Vagina (tissue), 2 donors: ENCODE measurements around the gene TMEM89. TPM values are rescaled to one million over a fixed set of nuclear protein-coding genes. Genes with fewer than 3 reads are reported as not detected.

Experiments used
- DNase-seq, 2 donors: peaks; one replicate each; pipeline ENCODE4 v3.0.0-alpha.2; 2017; ENCODE audit errors: extremely low spot score in 2 of 2
- H3K27ac ChIP-seq: fragments of 200-600 bp; sonication (generic); one replicate; pipeline ENCODE4 v1.5.1; 2019
- H3K27me3 ChIP-seq: fragments of 200-600 bp; sonication (generic); one replicate; pipeline ENCODE4 v1.5.1; 2019
- H3K36me3 ChIP-seq, 2 donors: fragments of 200-600 bp; sonication (generic); one replicate each; pipeline ENCODE4 v1.5.1; 2017 to 2019
- H3K4me1 ChIP-seq: fragments of 200-600 bp; sonication (generic); one replicate; pipeline ENCODE4 v1.5.1; 2019
- H3K4me3 ChIP-seq, 2 donors: fragments of 200-600 bp; sonication (generic); 1 replicate in 1 of 2; 2 replicates in 1 of 2; pipeline ENCODE4 v1.5.1; 2016 to 2019
- H3K9me3 ChIP-seq: fragments of 200-600 bp; sonication (generic); one replicate; pipeline ENCODE4 v1.5.1; 2019
- CTCF ChIP-seq, 3 experiments: fragments of 450-650 bp in 2 of 3; fragments of 200-600 bp in 1 of 3; sonication (generic) in 1 of 3; IDR thresholded peaks; one replicate each; pipeline ENCODE4 v1.5.1; 2017 to 2019; ENCODE audit warnings: antibody characterized with exemption in 3 of 3, mild to moderate bottlenecking in 2 of 3, moderate library complexity in 2 of 3
- POLR2A ChIP-seq, 2 donors: fragments of 450-650 bp; IDR thresholded peaks; one replicate each; pipeline ENCODE4 v1.6.1; 2017; ENCODE audit warnings: antibody characterized with exemption in 2 of 2, mild to moderate bottlenecking in 2 of 2, moderate library complexity in 2 of 2
- POLR2AphosphoS5 ChIP-seq, 2 donors: sonication (generic); formaldehyde crosslinking; IDR thresholded peaks; one replicate each; pipeline ENCODE4 v1.9.0; 2017; ENCODE audit warnings: antibody characterized with exemption in 2 of 2, mild to moderate bottlenecking in 2 of 2, low read depth in 1 of 2; ENCODE audit not compliant: insufficient read depth in 1 of 2
- intact Hi-C: fragments of 100-400 bp; cut with DNase I; formaldehyde crosslinking; loops from one replicate; pipeline ENCODE4 v1.15.1; 2023
- total RNA-seq: library from RNA; depleted of rRNA; stranded (reverse); fragments of >200 nt; gene quantifications from one replicate; pipeline ENCODE4 v1.2.3, GENCODE V29; 2016

Gene TMEM89
- total RNA-seq, 1 donor from 2014 or later: not detected

- no peak for TF ChIP-seq POLR2A (IDR thresholded peaks at IDR 0.05)
- no peak for TF ChIP-seq POLR2AphosphoS5 (IDR thresholded peaks at IDR 0.05; ENCODE audit: insufficient read depth in 1 of 2, low read depth in 1 of 2)
- TF ChIP-seq CTCF (IDR thresholded peaks at IDR 0.05): no peak
- no peaks in the 10 kb centered on the region for H3K27me3 ChIP-seq
- H3K9me3 ChIP-seq: no peaks in the 10 kb centered on the region
- intact Hi-C loops: loop anchor here (2.0 kb wide), 1 partner anchor 35 kb away; no protein-coding TSS in a partner anchor
- H3K4me1 ChIP-seq: peaks cover 66% of the 10 kb centered on the region
- H3K4me3 ChIP-seq: no peak overlapping the region
- no peak for DNase-seq
- H3K36me3 ChIP-seq: peaks cover 0 to 58% of the 10 kb centered on the region in 2 donors
- H3K27ac ChIP-seq: peak overlapping the region; percentile 94
Observed at GRCh38 chr3:48599509-48600285, 21.9 kb downstream of the TMEM89 start.

GRCh38 chr3:48599077-48599501 is 22.5 kb downstream of the TMEM89 start:
- Histone ChIP-seq H3K36me3 (peaks cover 0 to 52% of the 10 kb centered on the region in 2 donors), H3K27me3 (no peaks in the 10 kb centered on the region), H3K9me3 (no peaks in the 10 kb centered on the region), H3K4me3 (no peak overlapping the region), H3K27ac (peak overlapping the region; percentile 94), H3K4me1 (peaks cover 72% of the 10 kb centered on the region)
- peak in 1 of 2 donors; percentile 96 for DNase-seq
- TF ChIP-seq POLR2A (IDR thresholded peaks at IDR 0.05): no peak
- no peak for TF ChIP-seq CTCF (IDR thresholded peaks at IDR 0.05)
- TF ChIP-seq POLR2AphosphoS5 (IDR thresholded peaks at IDR 0.05; ENCODE audit: insufficient read depth in 1 of 2, low read depth in 1 of 2): peak in 1 of 2 donors; percentile 20
- intact Hi-C loops: no loop called here

DNA sequence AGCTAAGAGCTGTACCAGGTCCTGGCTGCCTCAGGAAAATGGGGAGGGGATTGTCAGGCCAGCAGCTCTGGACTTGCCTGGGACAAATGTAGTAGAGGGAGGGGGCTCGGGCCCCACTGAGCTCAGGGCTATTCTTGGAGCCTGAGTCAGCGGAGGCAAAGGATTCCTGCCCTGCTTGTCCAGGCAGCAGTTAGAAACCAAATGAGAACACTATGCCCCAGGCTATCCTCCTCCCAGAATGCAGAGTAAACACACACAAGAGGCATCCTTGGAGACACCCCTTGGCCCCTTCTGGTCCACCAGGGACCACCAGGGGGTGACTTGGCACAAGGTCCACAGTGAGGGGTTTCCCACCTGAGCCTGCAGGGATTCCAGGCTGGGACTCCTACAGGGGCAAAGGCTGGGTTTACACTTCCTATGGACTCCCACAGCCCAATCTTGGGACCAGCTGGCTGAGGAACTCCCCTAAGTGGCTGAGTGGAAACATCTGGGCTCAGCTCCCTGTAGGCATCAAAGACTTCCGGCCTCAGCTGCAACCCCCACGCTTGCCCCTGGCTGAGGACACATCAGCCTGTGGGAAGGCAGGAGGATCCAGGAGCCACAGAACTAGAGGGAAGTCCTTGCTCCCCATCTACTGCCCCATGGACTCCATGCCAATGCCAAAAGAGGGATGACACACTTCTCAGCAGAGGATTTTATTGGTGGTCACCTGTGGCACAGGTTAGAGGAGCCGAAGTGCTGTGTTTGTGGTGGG is 23.1 kb downstream of the TMEM89 start:
- peaks cover 78% of the 10 kb centered on the region for H3K4me1 ChIP-seq
- no peaks in the 10 kb centered on the region for H3K27me3 ChIP-seq
- H3K27ac ChIP-seq: peak overlapping the region; percentile 94
- DNase-seq: peak in 1 of 2 donors; percentile 95
- no peaks in the 10 kb centered on the region for H3K9me3 ChIP-seq
- peak overlapping the region in 1 of 2 donors; percentile 18 for H3K4me3 ChIP-seq
- peaks cover 0 to 46% of the 10 kb centered on the region in 2 donors for H3K36me3 ChIP-seq
- no peak for TF ChIP-seq POLR2A (IDR thresholded peaks at IDR 0.05)
- peak; percentile 35 to 92 for TF ChIP-seq POLR2AphosphoS5 (IDR thresholded peaks at IDR 0.05; ENCODE audit: insufficient read depth in 1 of 2, low read depth in 1 of 2)
- intact Hi-C loops: no loop called here

DNA sequence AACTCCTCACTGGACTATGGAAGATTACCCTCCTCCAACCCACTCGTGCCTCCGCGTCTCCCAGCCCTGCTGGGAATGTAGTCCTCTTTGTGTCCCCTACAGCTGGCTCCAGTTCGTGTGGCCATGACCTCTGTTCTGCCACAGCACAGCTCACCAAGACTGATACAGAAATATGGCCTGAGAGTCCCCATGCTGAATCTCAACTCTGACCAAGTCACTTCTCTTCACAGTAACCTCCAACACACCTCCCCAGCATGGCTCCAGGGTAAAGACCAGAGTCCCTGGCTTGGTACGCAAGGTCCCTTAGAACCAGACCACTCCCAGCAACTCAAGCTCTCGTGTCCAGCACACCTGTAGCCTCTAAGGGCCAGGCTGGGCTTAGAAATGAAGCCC is 24.2 kb downstream of the TMEM89 start:
- Histone ChIP-seq H3K4me3 (no peak overlapping the region), H3K4me1 (peaks cover 85% of the 10 kb centered on the region), H3K27me3 (no peaks in the 10 kb centered on the region), H3K27ac (peak overlapping the region; percentile 94), H3K36me3 (peaks cover 0 to 39% of the 10 kb centered on the region in 2 donors), H3K9me3 (no peaks in the 10 kb centered on the region)
- intact Hi-C loops: no loop called here
- TF ChIP-seq POLR2A (IDR thresholded peaks at IDR 0.05) (no peak), POLR2AphosphoS5 (IDR thresholded peaks at IDR 0.05; ENCODE audit: insufficient read depth in 1 of 2, low read depth in 1 of 2) (no peak), CTCF (IDR thresholded peaks at IDR 0.05) (no peak)
- no peak for DNase-seq

GRCh38 chr3:48596676-48597407 is 24.7 kb downstream of the TMEM89 start:
- peaks cover 85% of the 10 kb centered on the region for H3K4me1 ChIP-seq
- intact Hi-C loops: no loop called here
- H3K36me3 ChIP-seq: peaks cover 0 to 37% of the 10 kb centered on the region in 2 donors
- no peak overlapping the region for H3K4me3 ChIP-seq
- peak overlapping the region; percentile 94 for H3K27ac ChIP-seq
- no peaks in the 10 kb centered on the region for H3K9me3 ChIP-seq
- H3K27me3 ChIP-seq: no peaks in the 10 kb centered on the region
- no peak for DNase-seq
- TF ChIP-seq POLR2AphosphoS5 (IDR thresholded peaks at IDR 0.05; ENCODE audit: insufficient read depth in 1 of 2, low read depth in 1 of 2) (no peak), CTCF (IDR thresholded peaks at IDR 0.05) (no peak), POLR2A (IDR thresholded peaks at IDR 0.05) (no peak)
